ENCODE measurements around the gene DDHD1.
"Not testable (repeated sequence)": the region's sequence is repeated elsewhere in the genome, so short reads cannot be mapped to it uniquely, and the experiment has no call there.

The DDHD1 gene

DNA sequence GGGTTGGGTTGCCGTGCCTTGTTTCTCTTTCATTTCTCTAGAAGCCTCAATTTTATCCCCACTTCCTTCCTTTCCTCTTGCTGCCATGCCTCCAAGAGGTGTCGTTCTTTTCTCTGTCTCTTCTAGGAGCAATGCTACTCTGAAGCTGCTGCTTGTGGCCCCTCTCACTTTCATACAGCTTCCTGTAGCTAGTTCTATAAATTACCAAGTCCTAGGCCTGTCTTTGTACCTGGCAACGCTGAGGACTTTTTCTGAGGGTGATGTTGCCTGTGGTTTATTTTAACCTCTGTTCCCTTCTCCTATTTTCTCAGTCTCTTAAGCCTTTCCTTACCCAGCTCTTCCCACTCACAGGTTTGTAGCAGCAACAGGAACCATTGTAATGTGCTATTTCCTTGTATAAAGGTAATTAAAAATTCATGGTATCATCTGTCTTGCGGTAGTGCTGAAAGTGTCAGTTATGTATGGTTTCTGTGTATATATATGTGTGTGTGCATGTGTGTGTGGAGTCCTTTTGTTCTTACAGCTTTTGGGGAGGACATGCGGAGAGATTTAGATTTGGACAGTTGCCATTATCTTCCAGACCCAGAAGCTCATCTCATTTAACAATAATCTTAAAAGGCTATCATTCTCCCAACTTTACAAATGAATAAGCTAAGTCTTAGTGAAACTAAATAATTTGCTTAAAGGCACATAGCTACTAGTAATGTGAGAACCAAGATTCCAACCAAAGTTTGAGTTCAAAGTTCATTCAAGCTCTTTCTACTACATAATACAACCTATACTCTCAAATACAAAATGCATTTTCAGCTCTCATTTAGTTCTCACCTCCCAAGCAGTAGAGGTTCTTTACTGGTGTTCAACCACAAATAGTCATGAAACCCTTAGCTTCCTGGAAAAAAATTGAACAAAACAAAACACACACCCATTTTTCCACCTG is 43.8 kb downstream of the DDHD1 start:
- Histone ChIP-seq H3K27ac (ENCODE audit: low read depth in 2 of 2, low read length in 2 of 2) (peak overlapping the region; percentile 55 to 65), H3K9ac (ENCODE audit: low read depth in 1 of 2, low read length in 2 of 2) (peak overlapping the region; percentile 38), H3K4me3 (ENCODE audit: low read length in 2 of 2) (peak overlapping the region; percentile 34 to 48), H3K36me3 (ENCODE audit: control insufficient read depth in 2 of 2, insufficient read depth in 2 of 2, low read length in 2 of 2) (no peaks in the 10 kb centered on the region), H3K4me1 (ENCODE audit: control insufficient read depth in 2 of 2, insufficient read depth in 2 of 2, low read length in 2 of 2) (peaks cover 0 to 2% of the 10 kb centered on the region in 2 donors), H3K9me3 (ENCODE audit: control insufficient read depth in 2 of 2, low read length in 2 of 2) (no peaks in the 10 kb centered on the region), H3K27me3 (ENCODE audit: control insufficient read depth in 2 of 2, insufficient read depth in 2 of 2, low read length in 2 of 2) (no peaks in the 10 kb centered on the region)

DNA sequence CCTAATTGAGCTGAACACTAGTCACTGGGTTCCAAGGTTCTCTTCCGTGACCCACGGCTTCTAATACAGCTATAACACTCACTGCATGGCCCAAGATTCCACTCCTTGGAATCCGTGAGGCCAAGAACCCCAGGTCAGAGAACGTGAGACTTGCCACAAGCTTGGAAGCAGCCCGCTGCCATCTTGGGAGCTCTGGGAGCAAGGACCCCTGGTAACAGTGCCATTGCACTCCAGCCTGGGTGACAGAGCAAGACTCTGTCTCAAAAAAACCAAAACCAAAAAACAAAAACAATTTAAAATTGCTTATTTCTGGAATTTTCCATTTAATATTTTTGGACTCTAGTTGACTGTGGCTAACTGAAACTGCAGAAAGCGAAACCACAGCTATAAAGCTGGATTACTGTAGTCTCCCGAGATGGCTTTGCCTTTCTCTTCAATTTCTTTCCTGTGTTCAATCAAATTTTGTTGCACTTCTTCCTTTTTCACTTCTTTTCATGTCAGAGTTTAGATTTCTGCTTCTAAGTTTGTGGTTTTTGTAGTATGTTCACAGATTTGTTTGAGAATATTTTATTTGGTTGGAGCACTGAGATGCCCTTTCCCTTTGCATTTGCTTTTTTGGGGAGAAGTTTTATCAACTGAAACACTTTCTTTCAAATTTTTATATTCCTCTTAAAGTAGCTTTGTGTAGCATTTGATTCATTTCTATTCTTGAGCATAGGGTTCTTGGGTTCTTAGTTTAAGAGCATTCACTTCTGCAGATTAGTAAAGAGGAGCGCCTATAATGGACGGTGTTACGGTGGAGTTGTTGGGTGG is 44.6 kb downstream of the DDHD1 start:
- Histone ChIP-seq H3K9me3 (ENCODE audit: control insufficient read depth in 2 of 2, low read length in 2 of 2) (no peaks in the 10 kb centered on the region), H3K9ac (ENCODE audit: low read depth in 1 of 2, low read length in 2 of 2) (peak overlapping the region; percentile 38), H3K27me3 (ENCODE audit: control insufficient read depth in 2 of 2, insufficient read depth in 2 of 2, low read length in 2 of 2) (no peaks in the 10 kb centered on the region), H3K27ac (ENCODE audit: low read depth in 2 of 2, low read length in 2 of 2) (peak overlapping the region; percentile 55 to 65), H3K4me1 (ENCODE audit: control insufficient read depth in 2 of 2, insufficient read depth in 2 of 2, low read length in 2 of 2) (peaks cover 0 to 2% of the 10 kb centered on the region in 2 donors), H3K4me3 (ENCODE audit: low read length in 2 of 2) (peak overlapping the region; percentile 34 to 48), H3K36me3 (ENCODE audit: control insufficient read depth in 2 of 2, insufficient read depth in 2 of 2, low read length in 2 of 2) (no peaks in the 10 kb centered on the region)

DNA sequence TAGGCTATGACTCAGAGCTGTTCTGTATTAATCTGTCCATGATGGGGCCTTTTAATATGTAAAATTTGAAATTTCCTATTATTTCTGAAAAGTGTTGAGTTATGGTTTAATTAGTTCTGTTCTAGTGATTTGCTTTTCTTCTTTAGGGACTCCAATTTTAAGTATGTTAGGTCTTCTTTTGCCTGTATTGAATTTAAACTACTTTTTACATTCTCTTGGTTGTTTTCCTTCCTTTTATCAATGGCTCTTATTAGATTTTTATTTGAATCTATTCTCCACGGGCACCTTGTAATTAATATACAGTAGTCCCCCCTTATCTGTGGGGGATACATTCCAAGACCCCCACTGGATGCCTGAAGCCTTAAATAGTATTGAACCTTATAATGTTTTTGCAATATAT is 46.4 kb downstream of the DDHD1 start:
- H3K9ac ChIP-seq (ENCODE audit: low read depth in 1 of 2, low read length in 2 of 2), result no peak overlapping the region
- H3K27me3 ChIP-seq (ENCODE audit: control insufficient read depth in 2 of 2, insufficient read depth in 2 of 2, low read length in 2 of 2), result no peaks in the 10 kb centered on the region

DNA sequence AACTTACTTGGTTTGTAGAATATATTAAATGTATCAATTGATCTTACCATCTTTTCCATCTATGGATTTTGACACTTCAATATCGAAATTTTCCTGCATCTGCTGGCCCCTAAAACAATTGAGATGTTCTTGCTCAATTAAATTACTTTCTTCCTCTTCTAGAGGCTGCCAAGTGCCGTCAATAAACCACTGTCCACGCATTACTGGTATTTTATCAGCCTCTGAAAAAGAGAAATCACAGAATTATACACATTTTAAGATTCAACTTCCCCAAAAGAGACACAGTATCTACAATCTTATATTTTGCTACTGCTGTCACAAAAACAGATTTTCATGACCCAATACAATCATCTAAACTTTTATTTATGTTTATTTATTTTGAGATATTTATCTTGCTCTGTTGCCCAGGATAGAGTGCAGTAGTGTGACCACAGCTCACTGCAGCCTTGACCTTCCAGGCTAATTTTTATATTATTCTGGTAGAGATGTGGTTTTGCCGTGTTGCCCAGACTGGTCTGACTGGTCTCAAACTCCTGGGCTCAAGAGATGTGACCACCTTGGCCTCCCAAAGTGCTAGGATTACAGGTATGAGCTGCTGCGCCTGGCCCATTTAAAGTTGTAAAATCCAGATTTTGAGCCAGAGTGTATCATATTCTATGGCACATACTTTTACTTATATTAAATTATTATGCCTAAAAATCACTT is 49.3 kb downstream of the DDHD1 start:
- no peak overlapping the region for H3K4me3 ChIP-seq (ENCODE audit: low read length in 2 of 2)
- H3K27ac ChIP-seq (ENCODE audit: low read depth in 2 of 2, low read length in 2 of 2), result no peak overlapping the region
- no peak overlapping the region for H3K9ac ChIP-seq (ENCODE audit: low read depth in 1 of 2, low read length in 2 of 2)
- no peaks in the 10 kb centered on the region for H3K36me3 ChIP-seq (ENCODE audit: control insufficient read depth in 2 of 2, insufficient read depth in 2 of 2, low read length in 2 of 2)
- no peaks in the 10 kb centered on the region for H3K9me3 ChIP-seq (ENCODE audit: control insufficient read depth in 2 of 2, low read length in 2 of 2)
- H3K4me1 ChIP-seq (ENCODE audit: control insufficient read depth in 2 of 2, insufficient read depth in 2 of 2, low read length in 2 of 2), result no peaks in the 10 kb centered on the region
- no peaks in the 10 kb centered on the region for H3K27me3 ChIP-seq (ENCODE audit: control insufficient read depth in 2 of 2, insufficient read depth in 2 of 2, low read length in 2 of 2)

More for the DNA sequence above, 46.4 kb downstream of the DDHD1 start:
- Histone ChIP-seq H3K27ac (ENCODE audit: low read depth in 2 of 2, low read length in 2 of 2) (no peak overlapping the region), H3K4me1 (ENCODE audit: control insufficient read depth in 2 of 2, insufficient read depth in 2 of 2, low read length in 2 of 2) (peaks cover 0 to 2% of the 10 kb centered on the region in 2 donors), H3K4me3 (ENCODE audit: low read length in 2 of 2) (no peak overlapping the region), H3K9me3 (ENCODE audit: control insufficient read depth in 2 of 2, low read length in 2 of 2) (no peaks in the 10 kb centered on the region), H3K36me3 (ENCODE audit: control insufficient read depth in 2 of 2, insufficient read depth in 2 of 2, low read length in 2 of 2) (no peaks in the 10 kb centered on the region)

DNA sequence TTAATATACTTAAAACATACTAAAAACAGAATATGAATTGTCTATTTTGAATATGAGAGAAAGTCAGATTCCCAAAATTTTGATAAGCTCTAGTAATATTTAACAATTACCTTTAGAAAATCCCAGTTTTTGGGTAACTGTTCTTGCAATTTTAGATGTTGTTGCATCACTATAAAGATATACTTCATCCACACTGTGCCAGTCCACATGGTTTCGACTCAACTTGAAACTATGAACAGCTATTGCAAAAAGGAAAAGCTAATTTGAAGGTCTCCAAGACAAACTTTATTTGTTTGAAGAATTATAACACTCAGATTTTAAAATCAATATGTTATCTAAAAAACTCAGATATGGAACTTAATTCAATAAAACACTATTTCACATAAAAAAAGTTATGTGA is 59.9 kb downstream of the DDHD1 start:
- H3K9ac ChIP-seq (ENCODE audit: low read depth in 1 of 2, low read length in 2 of 2), result no peak overlapping the region
- H3K4me3 ChIP-seq (ENCODE audit: low read length in 2 of 2), result no peak overlapping the region
- H3K36me3 ChIP-seq (ENCODE audit: control insufficient read depth in 2 of 2, insufficient read depth in 2 of 2, low read length in 2 of 2), result no peaks in the 10 kb centered on the region
- H3K27me3 ChIP-seq (ENCODE audit: control insufficient read depth in 2 of 2, insufficient read depth in 2 of 2, low read length in 2 of 2), result no peaks in the 10 kb centered on the region
- H3K27ac ChIP-seq (ENCODE audit: low read depth in 2 of 2, low read length in 2 of 2), result no peak overlapping the region
- H3K9me3 ChIP-seq (ENCODE audit: control insufficient read depth in 2 of 2, low read length in 2 of 2), result no peaks in the 10 kb centered on the region
- H3K4me1 ChIP-seq (ENCODE audit: control insufficient read depth in 2 of 2, insufficient read depth in 2 of 2, low read length in 2 of 2), result no peaks in the 10 kb centered on the region

DNA sequence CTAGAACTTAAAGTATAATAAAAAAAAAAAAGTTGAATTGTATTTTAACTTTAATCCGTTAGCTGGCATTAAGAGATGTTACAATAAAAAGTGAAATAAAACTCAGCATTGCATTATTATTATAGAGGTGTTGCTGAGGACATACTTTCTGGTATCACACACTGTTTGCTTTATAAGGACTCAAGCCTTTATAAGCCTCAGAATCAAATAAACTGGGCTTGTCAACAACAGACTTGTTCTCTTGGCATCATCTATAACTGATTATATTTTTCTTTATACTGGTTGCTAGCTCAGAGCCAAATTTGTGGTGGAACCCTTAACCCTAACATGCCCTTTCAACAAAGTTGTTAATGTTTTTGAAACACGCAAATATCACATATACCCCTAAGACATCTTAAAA is 62.3 kb downstream of the DDHD1 start:
- no peaks in the 10 kb centered on the region for H3K27me3 ChIP-seq (ENCODE audit: control insufficient read depth in 2 of 2, insufficient read depth in 2 of 2, low read length in 2 of 2)
- no peaks in the 10 kb centered on the region for H3K4me1 ChIP-seq (ENCODE audit: control insufficient read depth in 2 of 2, insufficient read depth in 2 of 2, low read length in 2 of 2)
- H3K27ac ChIP-seq (ENCODE audit: low read depth in 2 of 2, low read length in 2 of 2), result no peak overlapping the region
- H3K36me3 ChIP-seq (ENCODE audit: control insufficient read depth in 2 of 2, insufficient read depth in 2 of 2, low read length in 2 of 2), result no peaks in the 10 kb centered on the region
- H3K9me3 ChIP-seq (ENCODE audit: control insufficient read depth in 2 of 2, low read length in 2 of 2), result no peaks in the 10 kb centered on the region
- no peak overlapping the region for H3K4me3 ChIP-seq (ENCODE audit: low read length in 2 of 2)
- H3K9ac ChIP-seq (ENCODE audit: low read depth in 1 of 2, low read length in 2 of 2), result no peak overlapping the region

DNA sequence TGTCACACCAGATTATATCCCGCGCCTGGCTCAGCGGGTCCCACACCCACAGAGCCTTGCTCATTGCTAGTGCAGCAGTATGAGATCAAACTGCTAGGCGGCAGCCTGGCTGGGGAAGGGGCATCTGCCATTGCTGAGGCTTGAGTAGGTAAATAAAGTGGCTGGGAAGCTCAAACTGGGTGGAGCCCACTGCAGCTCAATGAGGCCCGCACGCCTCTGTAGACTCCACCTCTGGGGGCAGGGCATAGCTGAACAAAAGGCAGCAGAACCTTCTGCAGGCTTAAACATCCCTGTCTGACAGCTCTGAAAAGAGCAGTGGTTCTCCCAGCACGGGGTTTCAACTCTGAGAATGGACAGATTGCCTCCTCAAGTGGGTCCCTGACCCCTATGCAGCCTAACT is 68.2 kb downstream of the DDHD1 start:
- not testable (repeated sequence) for H3K27me3 ChIP-seq (ENCODE audit: control insufficient read depth in 2 of 2, insufficient read depth in 2 of 2, low read length in 2 of 2); H3K9me3 ChIP-seq (ENCODE audit: control insufficient read depth in 2 of 2, low read length in 2 of 2); H3K4me3 ChIP-seq (ENCODE audit: low read length in 2 of 2); H3K27ac ChIP-seq (ENCODE audit: low read depth in 2 of 2, low read length in 2 of 2); H3K9ac ChIP-seq (ENCODE audit: low read depth in 1 of 2, low read length in 2 of 2); H3K4me1 ChIP-seq (ENCODE audit: control insufficient read depth in 2 of 2, insufficient read depth in 2 of 2, low read length in 2 of 2); H3K36me3 ChIP-seq (ENCODE audit: control insufficient read depth in 2 of 2, insufficient read depth in 2 of 2, low read length in 2 of 2)

DNA sequence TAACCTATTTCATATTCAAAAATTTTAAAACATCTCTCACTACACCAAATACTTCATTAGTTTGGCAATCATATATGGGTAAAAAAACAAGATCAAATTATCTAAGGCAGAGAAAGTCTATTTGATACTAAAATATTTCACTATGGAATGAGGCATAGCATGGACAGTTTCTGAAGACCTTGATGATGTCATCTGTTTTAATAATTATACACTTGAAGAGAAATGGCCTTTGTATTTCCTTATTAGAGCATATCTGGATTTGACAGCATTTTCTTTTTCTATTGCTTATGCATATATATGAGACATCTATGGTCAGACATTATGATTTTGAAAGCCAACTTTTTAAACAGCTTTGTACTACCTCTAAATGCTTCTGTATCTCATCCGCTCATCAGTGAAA is 88.6 kb downstream of the DDHD1 start:
- H3K27ac ChIP-seq (ENCODE audit: low read depth in 2 of 2, low read length in 2 of 2), result no peak overlapping the region
- no peaks in the 10 kb centered on the region for H3K27me3 ChIP-seq (ENCODE audit: control insufficient read depth in 2 of 2, insufficient read depth in 2 of 2, low read length in 2 of 2)
- H3K9me3 ChIP-seq (ENCODE audit: control insufficient read depth in 2 of 2, low read length in 2 of 2), result no peaks in the 10 kb centered on the region
- H3K36me3 ChIP-seq (ENCODE audit: control insufficient read depth in 2 of 2, insufficient read depth in 2 of 2, low read length in 2 of 2), result no peaks in the 10 kb centered on the region
- H3K4me3 ChIP-seq (ENCODE audit: low read length in 2 of 2), result no peak overlapping the region
- H3K4me1 ChIP-seq (ENCODE audit: control insufficient read depth in 2 of 2, insufficient read depth in 2 of 2, low read length in 2 of 2), result no peaks in the 10 kb centered on the region
- no peak overlapping the region for H3K9ac ChIP-seq (ENCODE audit: low read depth in 1 of 2, low read length in 2 of 2)

DNA sequence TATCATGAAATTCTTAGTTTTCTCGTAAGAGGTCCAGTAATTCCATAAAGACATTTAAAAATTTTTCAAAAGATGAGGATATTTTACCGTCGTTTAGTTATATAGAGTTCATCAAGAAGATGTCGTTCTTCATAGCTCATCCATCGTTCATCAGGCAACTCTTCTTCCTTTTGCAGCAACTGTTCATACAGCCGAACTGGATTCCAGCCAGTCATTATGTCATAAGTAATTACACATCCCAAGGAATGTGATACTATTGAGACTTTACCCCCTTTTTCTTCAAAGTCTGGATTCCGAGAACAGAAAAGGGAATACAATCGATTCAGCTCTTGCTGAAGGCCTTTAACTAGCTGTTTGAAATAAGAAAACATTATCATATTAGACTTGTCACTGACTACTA is 90.3 kb downstream of the DDHD1 start:
- Histone ChIP-seq H3K9me3 (ENCODE audit: control insufficient read depth in 2 of 2, low read length in 2 of 2) (no peaks in the 10 kb centered on the region), H3K36me3 (ENCODE audit: control insufficient read depth in 2 of 2, insufficient read depth in 2 of 2, low read length in 2 of 2) (no peaks in the 10 kb centered on the region), H3K4me1 (ENCODE audit: control insufficient read depth in 2 of 2, insufficient read depth in 2 of 2, low read length in 2 of 2) (no peaks in the 10 kb centered on the region), H3K27me3 (ENCODE audit: control insufficient read depth in 2 of 2, insufficient read depth in 2 of 2, low read length in 2 of 2) (no peaks in the 10 kb centered on the region), H3K4me3 (ENCODE audit: low read length in 2 of 2) (no peak overlapping the region), H3K27ac (ENCODE audit: low read depth in 2 of 2, low read length in 2 of 2) (no peak overlapping the region), H3K9ac (ENCODE audit: low read depth in 1 of 2, low read length in 2 of 2) (no peak overlapping the region)

DNA sequence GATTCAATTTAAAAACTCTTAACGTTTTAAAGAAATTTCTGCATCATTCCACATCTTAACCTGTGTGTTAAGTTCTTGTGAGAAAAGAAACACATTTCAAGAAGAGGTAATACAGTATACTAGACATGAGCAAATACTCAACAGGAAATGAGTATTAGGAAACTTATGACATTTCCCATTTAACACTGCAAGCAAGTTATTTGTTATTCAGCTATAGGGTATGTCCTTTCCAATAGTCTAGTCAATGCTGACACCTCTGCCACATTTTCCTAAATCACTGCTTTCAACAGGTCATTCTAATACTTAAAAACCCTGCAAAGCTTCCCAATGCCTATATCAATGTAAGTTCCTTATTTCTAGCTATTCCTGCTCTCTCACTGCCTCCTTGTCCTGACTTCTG is 93.1 kb downstream of the DDHD1 start:
- Histone ChIP-seq H3K36me3 (ENCODE audit: control insufficient read depth in 2 of 2, insufficient read depth in 2 of 2, low read length in 2 of 2) (no peaks in the 10 kb centered on the region), H3K4me1 (ENCODE audit: control insufficient read depth in 2 of 2, insufficient read depth in 2 of 2, low read length in 2 of 2) (no peaks in the 10 kb centered on the region), H3K9ac (ENCODE audit: low read depth in 1 of 2, low read length in 2 of 2) (no peak overlapping the region), H3K27ac (ENCODE audit: low read depth in 2 of 2, low read length in 2 of 2) (no peak overlapping the region), H3K9me3 (ENCODE audit: control insufficient read depth in 2 of 2, low read length in 2 of 2) (no peaks in the 10 kb centered on the region), H3K4me3 (ENCODE audit: low read length in 2 of 2) (no peak overlapping the region), H3K27me3 (ENCODE audit: control insufficient read depth in 2 of 2, insufficient read depth in 2 of 2, low read length in 2 of 2) (no peaks in the 10 kb centered on the region)

All from mucosa of rectum (tissue), 2 donors.